Trophoblast cell (in vitro differentiated cells and primary cell): ENCODE results near the gene FKBP9.
"Not testable (repeated sequence)": the region's sequence is repeated elsewhere in the genome, so short reads cannot be mapped to it uniquely, and the experiment has no call there.

ENCODE experiments used
- DNase-seq, 2 donors: peaks; one replicate each; pipeline ENCODE4 v3.0.0-alpha.2; 2016
- H2AFZ ChIP-seq: 2 replicates; pipeline ENCODE4 v1.6.1; 2013; ENCODE audit warnings: low read length, moderate library complexity, mild to moderate bottlenecking; ENCODE audit not compliant: insufficient read depth, poor library complexity
- H2AK5ac ChIP-seq: 2 replicates; pipeline ENCODE4 v1.6.1; 2013; ENCODE audit warnings: mild to moderate bottlenecking, low read length
- H2BK120ac ChIP-seq: 2 replicates; pipeline ENCODE4 v1.6.1; 2013; ENCODE audit warnings: low read length, mild to moderate bottlenecking, moderate library complexity; ENCODE audit not compliant: insufficient read depth, poor library complexity
- H2BK12ac ChIP-seq: 2 replicates; pipeline ENCODE4 v1.6.1; 2013; ENCODE audit warnings: mild to moderate bottlenecking, low read length, moderate library complexity
- H2BK5ac ChIP-seq: 2 replicates; pipeline ENCODE4 v1.6.1; 2013; ENCODE audit warnings: low read length, low read depth, moderate library complexity, mild to moderate bottlenecking; ENCODE audit not compliant: poor library complexity
- H3K14ac ChIP-seq: 2 replicates; pipeline ENCODE4 v1.6.1; 2013; ENCODE audit warnings: mild to moderate bottlenecking, low read length
- H3K18ac ChIP-seq: 2 replicates; pipeline ENCODE4 v1.6.1; 2013; ENCODE audit warnings: mild to moderate bottlenecking, low read length
- H3K23ac ChIP-seq: 2 replicates; pipeline ENCODE4 v1.6.1; 2013; ENCODE audit warnings: low read length
- H3K27ac ChIP-seq: 2 replicates; pipeline ENCODE4 v1.5.1; 2013; ENCODE audit warnings: low read depth, mild to moderate bottlenecking, inconsistent platforms, low read length, moderate library complexity
- H3K27me3 ChIP-seq: 2 replicates; pipeline ENCODE4 v1.6.1; 2013; ENCODE audit warnings: inconsistent platforms, mild to moderate bottlenecking, low read length, moderate library complexity; ENCODE audit not compliant: insufficient read depth
- H3K36me3 ChIP-seq, 2 experiments: 1 replicate in 1 of 2; 2 replicates in 1 of 2; pipeline ENCODE4 v1.6.1; 2013; ENCODE audit warnings: low read length in 2 of 2, mild to moderate bottlenecking in 2 of 2, moderate library complexity in 1 of 2; ENCODE audit not compliant: insufficient read depth in 2 of 2, control insufficient read depth in 1 of 2
- H3K4ac ChIP-seq: 2 replicates; pipeline ENCODE4 v1.6.1; 2013; ENCODE audit warnings: low read depth, mild to moderate bottlenecking, low read length, moderate library complexity
- H3K4me1 ChIP-seq, 2 experiments: 1 replicate in 1 of 2; 2 replicates in 1 of 2; pipeline ENCODE4 v1.6.1; 2013; ENCODE audit warnings: low read length in 2 of 2, mild to moderate bottlenecking in 2 of 2, moderate library complexity in 1 of 2; ENCODE audit not compliant: insufficient read depth in 2 of 2, control insufficient read depth in 1 of 2
- H3K4me2 ChIP-seq: 2 replicates; pipeline ENCODE4 v1.6.1; 2013; ENCODE audit warnings: inconsistent platforms, mild to moderate bottlenecking, low read length, moderate library complexity
- H3K4me3 ChIP-seq: 2 replicates; pipeline ENCODE4 v1.5.1; 2013; ENCODE audit warnings: mild to moderate bottlenecking, low read depth, low read length, inconsistent platforms
- H3K79me1 ChIP-seq: one replicate; pipeline ENCODE4 v1.6.1; 2013; ENCODE audit warnings: low read length
- H3K79me2 ChIP-seq: 2 replicates; pipeline ENCODE4 v1.6.1; 2013; ENCODE audit warnings: low read length, mild to moderate bottlenecking; ENCODE audit not compliant: control insufficient read depth, insufficient read depth, poor library complexity
- H3K9ac ChIP-seq: 2 replicates; pipeline ENCODE4 v1.6.1; 2013; ENCODE audit warnings: mild to moderate bottlenecking, low read length
- H3K9me3 ChIP-seq: 2 replicates; pipeline ENCODE4 v1.6.1; 2013; ENCODE audit warnings: low read depth, mild to moderate bottlenecking, control low read depth, inconsistent platforms, low read length; ENCODE audit not compliant: insufficient read depth
- H4K12ac ChIP-seq: 2 replicates; pipeline ENCODE4 v1.6.1; 2013; ENCODE audit warnings: low read depth, mild to moderate bottlenecking, low read length, moderate library complexity
- H4K8ac ChIP-seq: 2 replicates; pipeline ENCODE4 v1.6.1; 2013; ENCODE audit warnings: low read depth, mild to moderate bottlenecking, low read length, moderate library complexity
- H4K91ac ChIP-seq: one replicate; pipeline ENCODE4 v1.6.1; 2013; ENCODE audit warnings: low read depth, mild to moderate bottlenecking, low read length, moderate library complexity
- WGBS: extraction: QIAGEN DNeasy Blood & Tissue Kit; methylation state at CpG from one replicate; pipeline ENCODE4 v1.1.7; 2013; ENCODE audit warnings: missing lambda C conversion rate; ENCODE audit not compliant: insufficient read length, insufficient coverage; ENCODE audit errors: extremely low coverage; 5-methylcytosine and 5-hydroxymethylcytosine counted together

FKBP9 gene

DNA sequence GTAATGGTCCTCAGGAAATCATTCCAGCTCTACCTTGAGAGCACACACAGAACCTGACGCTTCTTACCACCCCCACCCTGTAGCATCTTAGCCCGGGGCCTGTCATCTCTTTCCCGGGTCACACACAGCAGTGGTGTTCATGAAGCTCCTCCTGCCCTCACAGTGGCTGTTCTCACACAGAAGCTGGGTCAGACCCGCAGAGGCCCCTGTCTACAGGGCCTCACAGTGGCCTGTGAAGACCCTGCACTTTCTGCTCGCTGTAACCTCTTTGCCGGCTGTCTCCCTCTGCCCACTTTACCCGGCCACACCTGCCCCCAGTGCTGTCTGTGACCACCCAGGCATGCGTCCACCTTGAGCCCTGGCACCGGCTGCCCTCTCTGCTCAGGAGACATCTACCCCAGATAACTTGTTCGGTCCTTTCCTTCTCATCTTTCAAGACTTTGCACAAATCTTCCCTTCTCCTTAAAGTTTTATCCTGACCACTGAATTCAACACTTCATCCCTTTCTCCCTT lies 46.9 kb downstream of the FKBP9 start:
- DNase-seq, H4K12ac ChIP-seq, H3K9ac ChIP-seq, H3K79me2 ChIP-seq, H4K8ac ChIP-seq, H3K14ac ChIP-seq, H3K27ac ChIP-seq, H2AFZ ChIP-seq, H3K4me2 ChIP-seq, H3K23ac ChIP-seq, H4K91ac ChIP-seq, H3K18ac ChIP-seq, H3K4me1 ChIP-seq, H2AK5ac ChIP-seq, H3K4ac ChIP-seq, H3K27me3 ChIP-seq, H2BK5ac ChIP-seq, H3K4me3 ChIP-seq, H3K79me1 ChIP-seq, H2BK12ac ChIP-seq, H3K9me3 ChIP-seq, H2BK120ac ChIP-seq: not testable (repeated sequence)
- peaks cover 4 to 12% of the 10 kb centered on the region in 2 experiments for H3K36me3 ChIP-seq
- WGBS, result no CpG with 5 or more reads among the region's 10 CpGs

DNA sequence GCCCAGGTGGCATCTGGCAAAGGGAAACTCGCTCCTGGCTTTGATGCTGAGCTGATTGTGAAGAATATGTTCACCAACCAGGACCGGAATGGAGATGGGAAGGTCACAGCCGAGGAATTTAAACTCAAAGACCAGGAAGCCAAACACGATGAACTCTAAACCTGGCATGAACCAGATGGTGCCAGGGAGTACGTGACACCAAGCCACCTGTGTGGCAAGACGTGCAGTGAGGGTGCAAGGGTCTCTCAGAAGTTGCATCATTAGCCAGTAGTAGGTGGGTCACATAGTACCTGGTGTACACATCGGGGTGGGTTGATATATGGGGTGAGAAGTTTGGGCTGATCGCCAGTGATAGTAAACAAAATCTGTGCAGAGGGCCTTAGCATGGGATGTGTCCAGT lies 48.0 kb downstream of the FKBP9 start:
- H4K8ac ChIP-seq, H3K27ac ChIP-seq, H3K4me2 ChIP-seq, H2BK120ac ChIP-seq, H4K12ac ChIP-seq, H3K79me2 ChIP-seq, H3K18ac ChIP-seq, H2BK5ac ChIP-seq, H4K91ac ChIP-seq, H3K4me3 ChIP-seq, H2AK5ac ChIP-seq, H3K79me1 ChIP-seq, H3K4me1 ChIP-seq, H2BK12ac ChIP-seq, DNase-seq, H3K27me3 ChIP-seq, H2AFZ ChIP-seq, H3K23ac ChIP-seq, H3K9me3 ChIP-seq, H3K9ac ChIP-seq, H3K14ac ChIP-seq, H3K4ac ChIP-seq: not testable (repeated sequence)
- H3K36me3 ChIP-seq, result peaks cover 4 to 12% of the 10 kb centered on the region in 2 experiments
- no CpG with 5 or more reads among the region's 8 CpGs for WGBS

DNA sequence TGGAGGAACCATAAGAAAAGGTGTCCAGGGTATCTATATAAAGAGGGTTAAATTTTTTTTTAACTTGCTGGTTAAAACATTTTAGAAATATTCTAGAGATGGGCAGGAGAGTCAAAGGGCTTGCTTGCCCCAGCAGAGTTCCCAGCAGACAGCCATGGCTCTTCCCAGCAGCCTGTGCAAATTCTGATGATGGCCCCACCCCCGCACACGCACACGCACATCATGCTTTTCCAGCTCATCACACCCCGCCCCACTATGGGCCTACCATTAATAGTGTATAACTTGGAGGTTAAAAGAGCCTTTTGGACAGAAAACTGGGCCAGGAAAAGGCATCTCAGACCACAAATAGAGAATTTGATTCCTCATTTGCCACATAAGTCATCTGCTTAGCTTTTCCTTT lies 48.5 kb downstream of the FKBP9 start:
- H3K4me1 ChIP-seq, H2BK5ac ChIP-seq, H2BK12ac ChIP-seq, H3K27ac ChIP-seq, H3K4ac ChIP-seq, DNase-seq, H3K4me3 ChIP-seq, H3K79me2 ChIP-seq, H3K4me2 ChIP-seq, H2AFZ ChIP-seq, H4K8ac ChIP-seq, H2BK120ac ChIP-seq, H3K9ac ChIP-seq, H3K79me1 ChIP-seq, H4K12ac ChIP-seq, H3K27me3 ChIP-seq, H2AK5ac ChIP-seq, H3K18ac ChIP-seq, H3K23ac ChIP-seq, H3K14ac ChIP-seq, H3K9me3 ChIP-seq, H4K91ac ChIP-seq: not testable (repeated sequence)
- WGBS, result no CpG with 5 or more reads among the region's 4 CpGs
- H3K36me3 ChIP-seq, result peaks cover 4 to 12% of the 10 kb centered on the region in 2 experiments

DNA sequence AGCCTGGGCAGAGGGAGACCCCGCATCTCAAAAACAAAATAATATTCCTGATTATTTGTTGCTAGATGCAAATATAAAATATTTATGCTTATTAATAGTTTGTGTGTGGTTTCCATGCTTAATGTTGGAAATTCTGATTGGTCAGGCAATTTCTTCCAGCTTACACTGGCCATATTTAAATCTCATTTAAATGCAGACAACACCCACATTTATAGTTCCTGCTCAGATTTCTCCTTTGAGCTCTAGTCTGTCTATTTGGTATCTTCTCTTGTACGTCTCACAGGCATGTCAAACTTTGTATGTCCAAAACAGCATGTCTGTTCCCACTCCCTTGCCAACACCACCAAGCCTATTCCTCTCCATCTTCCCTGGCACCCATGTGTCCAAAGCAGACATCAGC lies 52.5 kb downstream of the FKBP9 start:
- DNase-seq, result no peak
- H3K14ac ChIP-seq, result no peak overlapping the region
- H3K4me3 ChIP-seq, result no peak overlapping the region
- no peaks in the 10 kb centered on the region for H3K27me3 ChIP-seq
- no peak overlapping the region for H2BK5ac ChIP-seq
- H3K36me3 ChIP-seq, result peaks cover 2 to 11% of the 10 kb centered on the region in 2 experiments
- H3K27ac ChIP-seq, result no peak overlapping the region
- no peak overlapping the region for H3K9ac ChIP-seq
- H3K4ac ChIP-seq, result no peak overlapping the region
- no peak overlapping the region for H4K8ac ChIP-seq
- H3K9me3 ChIP-seq, result no peaks in the 10 kb centered on the region
- no peak overlapping the region for H2BK12ac ChIP-seq
- H3K23ac ChIP-seq, result no peak overlapping the region
- H3K4me1 ChIP-seq, result no peaks in the 10 kb centered on the region
- no peak overlapping the region for H3K4me2 ChIP-seq
- H4K91ac ChIP-seq, result no peak overlapping the region
- no peak overlapping the region for H3K18ac ChIP-seq
- H2AFZ ChIP-seq, result no peak overlapping the region
- no CpG with 5 or more reads among the region's 2 CpGs for WGBS
- no peaks in the 10 kb centered on the region for H3K79me1 ChIP-seq
- H4K12ac ChIP-seq, result no peak overlapping the region
- no peak overlapping the region for H2BK120ac ChIP-seq
- no peaks in the 10 kb centered on the region for H3K79me2 ChIP-seq
- no peak overlapping the region for H2AK5ac ChIP-seq
